ENCODE measurements around the gene GABRB1.

The GABRB1 gene

DNA sequence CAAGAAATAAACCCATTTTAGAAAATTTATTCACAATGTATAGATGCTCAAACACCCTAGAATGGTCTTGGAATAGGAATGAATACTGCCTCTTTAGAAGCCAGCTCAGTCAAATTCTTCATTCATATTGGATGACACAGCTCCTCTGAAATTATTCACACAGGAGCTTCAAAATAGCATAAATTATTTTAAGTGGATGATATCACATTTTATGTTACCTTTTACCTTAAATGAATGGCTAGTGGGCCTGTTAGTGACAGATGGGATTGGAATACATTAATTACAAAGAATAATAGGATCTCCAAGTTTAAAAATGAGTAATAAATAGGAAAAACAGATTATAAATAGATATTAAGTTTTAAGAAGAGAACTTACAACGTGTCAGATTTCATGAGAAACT is 184.4 kb downstream of the GABRB1 start:
- H3K9ac ChIP-seq (ENCODE audit: low read length) = no peak overlapping the region
- no peaks in the 10 kb centered on the region for H3K27me3 ChIP-seq (ENCODE audit: insufficient read depth, low read length)
- no peaks in the 10 kb centered on the region for H3K79me2 ChIP-seq (ENCODE audit: insufficient read depth, low read length)
- no peak overlapping the region for H2AFZ ChIP-seq (ENCODE audit: low read length)
- no peaks in the 10 kb centered on the region for H3F3A ChIP-seq (ENCODE audit: insufficient read depth, low read length)
- H3K27ac ChIP-seq (ENCODE audit: low read depth, low read length, poor library complexity, severe bottlenecking) = no peak overlapping the region
- no peaks in the 10 kb centered on the region for H3K9me2 ChIP-seq (ENCODE audit: low read depth, low read length)
- no peaks in the 10 kb centered on the region for H3K4me1 ChIP-seq (ENCODE audit: insufficient read depth, low read length, severe bottlenecking)
- no peaks in the 10 kb centered on the region for H3K36me3 ChIP-seq (ENCODE audit: insufficient read depth, low read length)
- TF ChIP-seq, protein P1, sequence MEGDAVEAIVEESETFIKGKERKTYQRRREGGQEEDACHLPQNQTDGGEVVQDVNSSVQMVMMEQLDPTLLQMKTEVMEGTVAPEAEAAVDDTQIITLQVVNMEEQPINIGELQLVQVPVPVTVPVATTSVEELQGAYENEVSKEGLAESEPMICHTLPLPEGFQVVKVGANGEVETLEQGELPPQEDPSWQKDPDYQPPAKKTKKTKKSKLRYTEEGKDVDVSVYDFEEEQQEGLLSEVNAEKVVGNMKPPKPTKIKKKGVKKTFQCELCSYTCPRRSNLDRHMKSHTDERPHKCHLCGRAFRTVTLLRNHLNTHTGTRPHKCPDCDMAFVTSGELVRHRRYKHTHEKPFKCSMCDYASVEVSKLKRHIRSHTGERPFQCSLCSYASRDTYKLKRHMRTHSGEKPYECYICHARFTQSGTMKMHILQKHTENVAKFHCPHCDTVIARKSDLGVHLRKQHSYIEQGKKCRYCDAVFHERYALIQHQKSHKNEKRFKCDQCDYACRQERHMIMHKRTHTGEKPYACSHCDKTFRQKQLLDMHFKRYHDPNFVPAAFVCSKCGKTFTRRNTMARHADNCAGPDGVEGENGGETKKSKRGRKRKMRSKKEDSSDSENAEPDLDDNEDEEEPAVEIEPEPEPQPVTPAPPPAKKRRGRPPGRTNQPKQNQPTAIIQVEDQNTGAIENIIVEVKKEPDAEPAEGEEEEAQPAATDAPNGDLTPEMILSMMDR (IDR thresholded peaks at IDR 0.05; ENCODE audit: low read length) = no peak
- no peak for TF ChIP-seq EZH2 (IDR thresholded peaks at IDR 0.05; ENCODE audit: borderline replicate concordance, low read length)
- no peak overlapping the region for H3K4me3 ChIP-seq (ENCODE audit: low read depth, low read length, poor library complexity, severe bottlenecking)
- no peak overlapping the region for H3K4me2 ChIP-seq (ENCODE audit: low read length)
- no peaks in the 10 kb centered on the region for H4K20me1 ChIP-seq (ENCODE audit: insufficient read depth, low read length)
- no peaks in the 10 kb centered on the region for H3K9me3 ChIP-seq (ENCODE audit: low read length)

DNA sequence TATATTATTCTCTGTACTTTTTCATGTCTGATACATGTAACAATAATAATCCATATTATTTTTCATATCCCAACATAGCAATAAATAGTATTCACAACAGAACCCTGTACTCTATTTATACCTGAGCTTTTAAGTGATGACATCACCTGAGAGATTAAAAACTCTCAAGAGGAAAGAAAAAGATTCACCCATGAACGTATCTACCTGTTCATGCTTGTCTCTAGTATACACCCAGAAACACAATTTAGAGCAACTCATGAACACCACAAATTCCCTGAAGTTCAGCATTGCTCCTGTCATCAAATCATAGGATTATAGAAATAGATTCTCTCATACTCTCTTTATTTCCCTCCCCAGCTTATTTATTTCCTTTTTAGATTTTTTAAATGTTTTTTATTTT is 185.9 kb downstream of the GABRB1 start:
- Histone ChIP-seq H3F3A (ENCODE audit: insufficient read depth, low read length) (no peaks in the 10 kb centered on the region), H3K9ac (ENCODE audit: low read length) (no peak overlapping the region), H3K9me3 (ENCODE audit: low read length) (no peaks in the 10 kb centered on the region), H3K36me3 (ENCODE audit: insufficient read depth, low read length) (no peaks in the 10 kb centered on the region), H3K79me2 (ENCODE audit: insufficient read depth, low read length) (no peaks in the 10 kb centered on the region), H3K4me1 (ENCODE audit: insufficient read depth, low read length, severe bottlenecking) (no peaks in the 10 kb centered on the region), H3K4me3 (ENCODE audit: low read depth, low read length, poor library complexity, severe bottlenecking) (no peak overlapping the region), H4K20me1 (ENCODE audit: insufficient read depth, low read length) (no peaks in the 10 kb centered on the region), H2AFZ (ENCODE audit: low read length) (no peak overlapping the region), H3K4me2 (ENCODE audit: low read length) (no peak overlapping the region), H3K9me2 (ENCODE audit: low read depth, low read length) (no peaks in the 10 kb centered on the region), H3K27me3 (ENCODE audit: insufficient read depth, low read length) (no peaks in the 10 kb centered on the region), H3K27ac (ENCODE audit: low read depth, low read length, poor library complexity, severe bottlenecking) (no peak overlapping the region)
- TF ChIP-seq, protein P1 (IDR thresholded peaks at IDR 0.05; ENCODE audit: low read length) = no peak
- TF ChIP-seq EZH2 (IDR thresholded peaks at IDR 0.05; ENCODE audit: borderline replicate concordance, low read length) = no peak

DNA sequence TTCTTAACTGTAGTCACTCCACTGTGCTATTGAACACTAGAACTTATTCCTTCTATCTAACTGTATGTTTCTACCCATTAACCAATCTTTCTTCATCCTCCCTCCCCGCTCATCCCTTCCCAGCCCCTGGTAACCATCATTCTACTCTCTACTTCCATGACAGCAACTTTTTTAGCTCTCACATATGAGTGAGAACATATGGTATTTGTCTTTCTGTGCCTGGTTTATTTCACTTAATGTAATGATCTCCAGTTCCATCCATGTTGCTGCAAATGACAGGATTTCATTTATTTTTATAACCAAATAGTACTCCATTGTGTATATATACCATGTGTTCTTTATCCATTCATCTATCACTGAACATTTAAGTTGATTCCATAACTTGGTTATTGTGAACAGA is 186.5 kb downstream of the GABRB1 start:
- Histone ChIP-seq H3K4me1 (ENCODE audit: insufficient read depth, low read length, severe bottlenecking) (no peaks in the 10 kb centered on the region), H3K9me2 (ENCODE audit: low read depth, low read length) (no peaks in the 10 kb centered on the region), H3K4me2 (ENCODE audit: low read length) (no peak overlapping the region), H2AFZ (ENCODE audit: low read length) (no peak overlapping the region), H3K79me2 (ENCODE audit: insufficient read depth, low read length) (no peaks in the 10 kb centered on the region), H3K36me3 (ENCODE audit: insufficient read depth, low read length) (no peaks in the 10 kb centered on the region), H3K9ac (ENCODE audit: low read length) (no peak overlapping the region), H3F3A (ENCODE audit: insufficient read depth, low read length) (no peaks in the 10 kb centered on the region), H3K27ac (ENCODE audit: low read depth, low read length, poor library complexity, severe bottlenecking) (no peak overlapping the region), H3K4me3 (ENCODE audit: low read depth, low read length, poor library complexity, severe bottlenecking) (no peak overlapping the region), H4K20me1 (ENCODE audit: insufficient read depth, low read length) (no peaks in the 10 kb centered on the region), H3K9me3 (ENCODE audit: low read length) (no peaks in the 10 kb centered on the region), H3K27me3 (ENCODE audit: insufficient read depth, low read length) (no peaks in the 10 kb centered on the region)
- TF ChIP-seq, protein P1 (IDR thresholded peaks at IDR 0.05; ENCODE audit: low read length) = no peak
- TF ChIP-seq EZH2 (IDR thresholded peaks at IDR 0.05; ENCODE audit: borderline replicate concordance, low read length) = no peak
